HCT116 (cell line): ENCODE measurements around the gene CPTP.
A peak's percentile ranks its signal among the peaks of the same experiment; 100 is the strongest.

Experiments
- ATF3 ChIP-seq: IDR thresholded peaks from 2 replicates; pipeline ENCODE4 v1.6.1; 2012
- CTCF ChIP-seq, 3 experiments: fragments of 200-600 bp in 1 of 3; sonication (generic) in 1 of 3; IDR thresholded peaks in 2 of 3; conservative IDR thresholded peaks in 1 of 3; 2 replicates each; pipeline ENCODE4 v1.5.1; 2012 to 2017; ENCODE audit warnings: low read depth in 2 of 3, low read length in 2 of 3, antibody characterized with exemption in 1 of 3, borderline replicate concordance in 1 of 3, control low read depth in 1 of 3, mild to moderate bottlenecking in 1 of 3, mixed read lengths in 1 of 3, mixed run types in 1 of 3, moderate library complexity in 1 of 3; ENCODE audit not compliant: insufficient read depth in 1 of 3
- POLR2AphosphoS5 ChIP-seq: IDR thresholded peaks from 2 replicates; pipeline ENCODE4 v1.6.1; 2011; ENCODE audit warnings: mild to moderate bottlenecking, low read depth, low read length, moderate library complexity
- ZFX ChIP-seq: fragments of 450-650 bp; IDR thresholded peaks from 2 replicates; pipeline ENCODE4 v1.6.1; 2017

GRCh38 chr1:1299686-1300351, 24.8 kb upstream of the CPTP start:
- TF ChIP-seq CTCF (IDR thresholded peaks at IDR 0.05 in 2 of 3, conservative IDR thresholded peaks at IDR 0.05 in 1 of 3; ENCODE audit: borderline replicate concordance in 1 of 3, insufficient read depth in 1 of 3, low read depth in 2 of 3, low read length in 2 of 3) (peak in 2 of 3 experiments; percentile 46 to 47; a peak in 3 of 6 replicates), POLR2AphosphoS5 (no peak), ZFX (no peak), ATF3 (no peak)
